ENCODE results near the gene RABEP2. TPM values are rescaled to one million over a fixed set of nuclear protein-coding genes. Genes with fewer than 3 reads are reported as not detected.
A peak's percentile ranks its signal among the peaks of the same experiment; 100 is the strongest.
"Not testable (repeated sequence)": the region's sequence is repeated elsewhere in the genome, so short reads cannot be mapped to it uniquely, and the experiment has no call there.

Gene RABEP2
- total RNA-seq, 2 experiments from 2014 or later, result 8.1 to 12.9 TPM

GRCh38 chr16:28878083-28878926 lies 46.7 kb downstream of the RABEP2 start, which contains the start of gene ATP2A1:
ATP2A1 (plus strand) TSS chr16:28878488; CDS start chr16:28878672, 184 bp downstream.
- peak within 1 kb of the TSS; percentile 85 for H3K4me3 Mint-ChIP-seq
- ChIA-PET CTCF (interaction anchor here (1.4 to 3.4 kb wide), 2 partner anchors 15 to 67 kb away, joined by 6 to 23 read pairs; partner anchors contain the start of gene SH2B1), POLR2A (interaction anchor here (0.7 to 1.2 kb wide), 2 partner anchors 14 to 58 kb away, joined by 3 to 4 read pairs; partner anchors contain the start of gene SH2B1)
- H3K9me3 Mint-ChIP-seq (ENCODE audit: low read depth), result no peaks in the 10 kb centered on the region
- no peak for DNase-seq
- H3K36me3 Mint-ChIP-seq (ENCODE audit: low read depth), result peaks cover 12% of the 10 kb centered on the region
- H3K4me1 Mint-ChIP-seq, result peaks cover 20% of the 10 kb centered on the region
- ATAC-seq, result no peak
- intact Hi-C loops (cut with DNase I, micrococcal nuclease), result loop anchor here in 1 of 2 experiments (5.0 kb wide), 1 partner anchor 44 kb away; no protein-coding TSS in a partner anchor
- H3K27ac Mint-ChIP-seq, result peak within 1 kb of the TSS; percentile 76
- H3K27me3 Mint-ChIP-seq, result peaks cover 7% of the 10 kb centered on the region

DNA sequence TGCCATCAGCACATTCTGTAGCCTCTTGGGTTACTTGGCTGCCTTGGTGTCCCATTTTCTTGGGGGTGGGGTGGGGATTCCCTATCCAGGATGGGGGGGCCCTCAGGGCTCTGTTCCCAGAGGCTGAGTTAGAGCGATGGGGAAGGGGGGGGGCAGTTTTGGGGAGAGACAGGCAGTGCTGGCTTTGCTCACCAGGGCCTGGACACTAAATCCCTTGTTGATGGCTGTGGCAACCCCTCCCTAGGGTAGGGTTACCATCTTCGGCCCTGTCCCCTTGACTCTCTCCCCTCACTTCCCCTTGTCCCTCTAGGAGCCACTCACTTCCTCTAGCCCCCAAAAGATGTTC lies 47.4 kb downstream of the RABEP2 start:
- POLR2A ChIA-PET, result no interaction called here
- peaks cover 14% of the 10 kb centered on the region for H3K36me3 Mint-ChIP-seq (ENCODE audit: low read depth)
- intact Hi-C loops (cut with DNase I, micrococcal nuclease), result loop anchor here in 1 of 2 experiments (5.0 kb wide), 1 partner anchor 45 kb away; no protein-coding TSS in a partner anchor
- no peak for DNase-seq
- H3K9me3 Mint-ChIP-seq (ENCODE audit: low read depth), result no peaks in the 10 kb centered on the region
- H3K4me1 Mint-ChIP-seq, result peaks cover 20% of the 10 kb centered on the region
- no peak for ATAC-seq
- peaks cover 7% of the 10 kb centered on the region for H3K27me3 Mint-ChIP-seq
- CTCF ChIA-PET, result no interaction called here
- H3K4me3 Mint-ChIP-seq, result no peak overlapping the region
- no peak overlapping the region for H3K27ac Mint-ChIP-seq

GRCh38 chr16:28876973-28877654 lies 47.9 kb downstream of the RABEP2 start:
- no peak for DNase-seq
- no peaks in the 10 kb centered on the region for H3K9me3 Mint-ChIP-seq (ENCODE audit: low read depth)
- POLR2A ChIA-PET, result no interaction called here
- no peak for ATAC-seq
- no peak overlapping the region for H3K27ac Mint-ChIP-seq
- CTCF ChIA-PET, result no interaction called here
- H3K27me3 Mint-ChIP-seq, result peaks cover 7% of the 10 kb centered on the region
- peaks cover 16% of the 10 kb centered on the region for H3K36me3 Mint-ChIP-seq (ENCODE audit: low read depth)
- intact Hi-C loops (cut with DNase I, micrococcal nuclease), result loop anchor here in 1 of 2 experiments (5.0 kb wide), 1 partner anchor 45 kb away; no protein-coding TSS in a partner anchor
- peaks cover 20% of the 10 kb centered on the region for H3K4me1 Mint-ChIP-seq
- H3K4me3 Mint-ChIP-seq, result no peak overlapping the region

- ATAC-seq (no peak), DNase-seq (no peak)
- intact Hi-C loops (cut with DNase I, micrococcal nuclease), result loop anchor here in 1 of 2 experiments (5.0 kb wide), 1 partner anchor 46 kb away; no protein-coding TSS in a partner anchor
- H3K27ac Mint-ChIP-seq, result no peak overlapping the region
- no peaks in the 10 kb centered on the region for H3K9me3 Mint-ChIP-seq (ENCODE audit: low read depth)
- H3K4me3 Mint-ChIP-seq, result no peak overlapping the region
- CTCF ChIA-PET, result interaction anchor here (1.8 kb wide), 1 partner anchor 69 kb away, joined by 11 read pairs; no protein-coding TSS in a partner anchor
- POLR2A ChIA-PET, result no interaction called here
- H3K27me3 Mint-ChIP-seq, result peaks cover 5% of the 10 kb centered on the region
- peaks cover 18% of the 10 kb centered on the region for H3K4me1 Mint-ChIP-seq
- peaks cover 16% of the 10 kb centered on the region for H3K36me3 Mint-ChIP-seq (ENCODE audit: low read depth)
Observed at GRCh38 chr16:28876019-28876659, 48.9 kb downstream of the RABEP2 start.

DNA sequence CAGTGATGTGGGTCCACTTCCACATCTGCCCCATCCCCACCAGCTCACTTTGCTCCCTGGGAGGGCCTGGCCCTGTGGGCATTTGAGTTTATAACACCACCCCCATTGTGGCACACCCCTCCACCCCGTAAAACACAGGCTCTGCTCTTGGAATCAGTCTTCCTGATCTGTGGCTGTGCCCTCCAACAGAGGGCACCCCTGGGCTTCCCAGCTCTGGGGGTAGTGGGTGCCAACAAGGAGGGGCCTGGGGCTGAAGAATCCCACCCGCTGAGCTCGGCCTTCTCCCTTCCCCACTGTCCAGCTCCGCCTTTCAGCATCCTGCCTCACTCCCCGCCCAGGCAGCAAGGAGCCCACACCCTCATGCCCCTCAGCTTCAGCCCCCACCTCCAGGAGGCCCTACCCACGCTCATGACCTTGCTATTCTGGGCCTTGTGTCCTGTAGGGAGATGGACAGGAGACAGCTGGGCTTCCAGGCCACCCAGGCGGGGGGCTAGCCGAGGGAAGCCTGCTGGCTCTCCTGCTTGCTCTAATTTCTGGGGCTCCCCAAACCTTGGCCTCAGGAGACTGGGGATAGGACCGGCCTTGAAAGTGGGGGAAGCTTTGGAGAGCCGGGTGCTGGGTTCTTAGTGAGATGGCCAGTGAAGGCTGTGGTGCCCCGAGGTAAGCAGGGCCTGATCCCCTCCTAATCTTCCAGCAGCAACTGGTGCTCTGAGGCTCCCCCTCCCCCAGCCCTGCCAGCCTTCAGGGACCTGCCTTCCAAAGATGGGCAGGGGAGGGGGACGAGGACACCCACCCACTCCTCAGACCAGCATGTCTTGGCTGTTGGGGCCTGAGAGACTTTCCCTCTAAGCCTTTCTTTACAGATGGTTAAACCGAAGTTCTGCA lies 49.7 kb downstream of the RABEP2 start:
- DNase-seq, result no peak
- Mint-ChIP-seq H3K36me3 (ENCODE audit: low read depth) (peaks cover 18% of the 10 kb centered on the region), H3K4me3 (no peak overlapping the region), H3K27me3 (no peaks in the 10 kb centered on the region), H3K27ac (no peak overlapping the region), H3K4me1 (peaks cover 11% of the 10 kb centered on the region), H3K9me3 (ENCODE audit: low read depth) (no peaks in the 10 kb centered on the region)
- intact Hi-C loops (cut with DNase I, micrococcal nuclease), result loop anchor here in 1 of 2 experiments (5.0 kb wide), 1 partner anchor 47 kb away; no protein-coding TSS in a partner anchor
- ChIA-PET CTCF (interaction anchor here (0.6 to 1.8 kb wide), 3 partner anchors 12 to 70 kb away, joined by 3 to 11 read pairs (median 3); partner anchors contain the start of gene SH2B1), POLR2A (interaction anchor here (1.1 kb wide), 1 partner anchor 10 kb away, joined by 4 read pairs; no protein-coding TSS in a partner anchor)
- no peak for ATAC-seq

- CTCF ChIA-PET, result interaction anchor here (0.6 to 2.1 kb wide), 6 partner anchors 10 to 80 kb away, joined by 3 to 11 read pairs (median 4); partner anchors contain the start of gene SH2B1
- Mint-ChIP-seq H3K9me3 (ENCODE audit: low read depth) (no peaks in the 10 kb centered on the region), H3K4me1 (peaks cover 7% of the 10 kb centered on the region), H3K36me3 (ENCODE audit: low read depth) (peaks cover 23% of the 10 kb centered on the region), H3K27me3 (no peaks in the 10 kb centered on the region), H3K27ac (no peak overlapping the region), H3K4me3 (no peak overlapping the region)
- intact Hi-C loops (cut with DNase I, micrococcal nuclease), result no loop called here
- POLR2A ChIA-PET, result interaction anchor here (1.1 kb wide), 1 partner anchor 9 kb away, joined by 4 read pairs; no protein-coding TSS in a partner anchor
- DNase-seq, result no peak
- ATAC-seq, result no peak
Observed at GRCh38 chr16:28874406-28874805, 50.6 kb downstream of the RABEP2 start.

GRCh38 chr16:28873543-28874201 lies 51.4 kb downstream of the RABEP2 start:
- H3K36me3 Mint-ChIP-seq (ENCODE audit: low read depth), result peaks cover 23% of the 10 kb centered on the region
- ChIA-PET POLR2A (interaction anchor here (1.1 kb wide), 1 partner anchor 8 kb away, joined by 4 read pairs; no protein-coding TSS in a partner anchor), CTCF (interaction anchor here (0.6 to 2.1 kb wide), 10 partner anchors 9 to 72 kb away, joined by 3 to 7 read pairs (median 4); no protein-coding TSS in a partner anchor)
- intact Hi-C loops (cut with DNase I, micrococcal nuclease), result loop anchor here in 1 of 2 experiments (1.0 kb wide), 1 partner anchor 72 kb away; no protein-coding TSS in a partner anchor
- DNase-seq, result peak; percentile 75
- H3K4me1 Mint-ChIP-seq, result peaks cover under 1% of the 10 kb centered on the region
- H3K27ac Mint-ChIP-seq, result no peak overlapping the region
- no peak overlapping the region for H3K4me3 Mint-ChIP-seq
- peak; percentile 88 for ATAC-seq
- no peaks in the 10 kb centered on the region for H3K27me3 Mint-ChIP-seq
- H3K9me3 Mint-ChIP-seq (ENCODE audit: low read depth), result no peaks in the 10 kb centered on the region

DNA sequence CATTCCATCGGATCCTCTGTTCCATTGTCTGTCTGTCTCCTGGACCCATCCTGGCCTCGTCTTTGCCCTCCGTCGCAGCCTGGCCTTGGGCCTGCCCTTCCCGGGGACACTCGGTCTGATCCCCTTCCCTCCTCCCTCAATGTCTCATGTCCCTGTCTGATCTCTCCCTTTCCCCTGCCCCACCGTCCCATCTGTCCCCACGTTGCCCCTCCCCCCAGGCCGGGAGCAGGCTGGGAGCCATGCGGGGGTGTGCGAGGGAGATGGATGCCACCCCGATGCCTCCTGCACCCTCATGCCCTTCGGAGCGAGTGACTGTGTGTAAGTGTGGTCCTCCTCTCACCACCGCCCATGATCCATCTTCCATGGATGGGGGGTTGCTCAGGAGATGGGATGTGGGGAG lies 52.1 kb downstream of the RABEP2 start:
- peaks cover 23% of the 10 kb centered on the region for H3K36me3 Mint-ChIP-seq (ENCODE audit: low read depth)
- intact Hi-C loops (cut with DNase I, micrococcal nuclease), result loop anchor here in 1 of 2 experiments (1.0 kb wide), 1 partner anchor 72 kb away; no protein-coding TSS in a partner anchor
- no peaks in the 10 kb centered on the region for H3K4me1 Mint-ChIP-seq
- H3K9me3 Mint-ChIP-seq (ENCODE audit: low read depth), result no peaks in the 10 kb centered on the region
- ATAC-seq (no peak), DNase-seq (no peak)
- no peaks in the 10 kb centered on the region for H3K27me3 Mint-ChIP-seq
- POLR2A ChIA-PET, result no interaction called here
- no peak overlapping the region for H3K27ac Mint-ChIP-seq
- CTCF ChIA-PET, result interaction anchor here (0.6 to 2.1 kb wide), 8 partner anchors 8 to 72 kb away, joined by 3 to 7 read pairs (median 4); no protein-coding TSS in a partner anchor
- no peak overlapping the region for H3K4me3 Mint-ChIP-seq

GRCh38 chr16:28869201-28869600 lies 55.8 kb downstream of the RABEP2 start:
- intact Hi-C loops (cut with DNase I, micrococcal nuclease), result no loop called here
- DNase-seq, result no peak
- no peaks in the 10 kb centered on the region for H3K27me3 Mint-ChIP-seq
- no peak for ATAC-seq
- H3K4me1 Mint-ChIP-seq, result peaks cover 13% of the 10 kb centered on the region
- POLR2A ChIA-PET, result no interaction called here
- CTCF ChIA-PET, result interaction anchor here (2.1 kb wide), 1 partner anchor 11 kb away, joined by 5 read pairs; no protein-coding TSS in a partner anchor
- H3K9me3 Mint-ChIP-seq (ENCODE audit: low read depth), result no peaks in the 10 kb centered on the region
- no peak overlapping the region for H3K4me3 Mint-ChIP-seq
- peaks cover 22% of the 10 kb centered on the region for H3K36me3 Mint-ChIP-seq (ENCODE audit: low read depth)
- H3K27ac Mint-ChIP-seq, result no peak overlapping the region

- ATAC-seq; H3K9me3 Mint-ChIP-seq (ENCODE audit: low read depth); H3K27ac Mint-ChIP-seq; H3K4me3 Mint-ChIP-seq; POLR2A ChIA-PET; DNase-seq; CTCF ChIA-PET; intact Hi-C loops (cut with DNase I, micrococcal nuclease); H3K27me3 Mint-ChIP-seq: not testable (repeated sequence)
- Mint-ChIP-seq H3K36me3 (ENCODE audit: low read depth) (peaks cover 13% of the 10 kb centered on the region), H3K4me1 (peaks cover 15% of the 10 kb centered on the region)
Observed at GRCh38 chr16:28867646-28868045, 57.4 kb downstream of the RABEP2 start.

Measured in activated CD4-positive, alpha-beta T cell treated with anti-CD3 and anti-CD28 coated beads for 36 hours (primary cell).